Stimulated activated CD8-positive, alpha-beta memory T cell treated with anti-CD3 and anti-CD28 coated beads, Interleukin-7, amount 100 ng/mL, for 1 hour (primary cell): ENCODE measurements around the gene NDUFV1.
"Not testable (repeated sequence)": the region's sequence is repeated elsewhere in the genome, so short reads cannot be mapped to it uniquely, and the experiment has no call there.

Source experiments
- DNase-seq, 2 donors: peaks; one replicate each; pipeline ENCODE4 v3.0.0-alpha.2; 2020; ENCODE audit warnings: low read depth in 2 of 2

NDUFV1 gene

DNA sequence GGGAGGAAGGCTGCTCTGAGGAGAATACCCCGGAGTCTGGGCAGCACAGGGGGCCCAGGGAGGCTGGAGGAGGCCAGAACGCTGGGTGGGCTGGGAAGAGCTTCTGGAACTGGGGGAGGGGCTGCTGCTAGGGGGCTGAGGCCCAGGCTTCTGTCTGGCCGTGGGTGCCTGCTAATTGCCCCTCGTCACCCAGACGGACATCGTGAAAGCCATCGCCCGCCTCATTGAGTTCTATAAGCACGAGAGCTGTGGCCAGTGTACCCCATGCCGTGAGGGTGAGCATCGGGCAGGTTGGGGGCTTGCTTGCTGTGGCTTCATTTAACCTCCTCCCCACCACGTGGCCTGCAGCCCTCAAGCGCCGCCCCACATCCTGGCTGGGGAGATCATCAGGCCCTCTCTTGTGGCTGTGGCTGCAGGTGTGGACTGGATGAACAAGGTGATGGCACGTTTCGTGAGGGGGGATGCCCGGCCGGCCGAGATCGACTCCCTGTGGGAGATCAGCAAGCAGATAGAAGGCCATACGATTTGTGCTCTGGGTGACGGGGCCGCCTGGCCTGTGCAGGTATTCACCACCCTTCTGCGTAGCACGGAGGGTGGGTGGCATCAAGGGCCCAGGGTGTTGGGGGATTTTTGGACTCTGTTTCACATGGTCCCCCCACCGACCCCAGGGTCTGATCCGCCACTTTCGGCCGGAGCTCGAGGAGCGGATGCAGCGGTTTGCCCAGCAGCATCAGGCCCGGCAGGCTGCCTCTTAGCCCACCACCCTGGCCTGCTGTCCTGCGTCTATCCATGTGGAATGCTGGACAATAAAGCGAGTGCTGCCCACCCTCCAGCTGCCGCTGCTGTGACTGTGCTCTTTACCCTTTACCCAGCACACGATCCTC lies 5.2 kb downstream of the NDUFV1 start:
- DNase-seq: no peak

DNA sequence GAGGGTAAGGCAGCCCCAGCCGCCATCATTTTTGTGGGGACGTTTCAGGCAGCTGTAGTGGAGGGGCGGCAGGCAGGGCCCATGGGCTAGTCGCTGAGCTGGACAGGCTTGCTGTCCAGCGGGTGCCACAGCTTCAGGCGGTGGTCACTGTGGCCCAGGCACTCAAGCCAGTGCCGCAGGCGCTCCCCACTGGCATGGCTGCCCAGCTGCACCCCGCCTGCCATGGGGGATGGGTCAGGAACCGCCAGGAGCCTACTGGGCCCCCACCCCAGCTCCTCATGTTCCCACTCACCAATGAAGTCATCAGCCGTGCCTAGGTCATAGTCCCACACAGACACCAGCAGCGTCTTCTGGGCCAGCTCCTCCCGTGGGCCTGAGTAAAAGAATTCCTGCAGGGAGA lies 6.0 kb downstream of the NDUFV1 start:
- no peak for DNase-seq

DNA sequence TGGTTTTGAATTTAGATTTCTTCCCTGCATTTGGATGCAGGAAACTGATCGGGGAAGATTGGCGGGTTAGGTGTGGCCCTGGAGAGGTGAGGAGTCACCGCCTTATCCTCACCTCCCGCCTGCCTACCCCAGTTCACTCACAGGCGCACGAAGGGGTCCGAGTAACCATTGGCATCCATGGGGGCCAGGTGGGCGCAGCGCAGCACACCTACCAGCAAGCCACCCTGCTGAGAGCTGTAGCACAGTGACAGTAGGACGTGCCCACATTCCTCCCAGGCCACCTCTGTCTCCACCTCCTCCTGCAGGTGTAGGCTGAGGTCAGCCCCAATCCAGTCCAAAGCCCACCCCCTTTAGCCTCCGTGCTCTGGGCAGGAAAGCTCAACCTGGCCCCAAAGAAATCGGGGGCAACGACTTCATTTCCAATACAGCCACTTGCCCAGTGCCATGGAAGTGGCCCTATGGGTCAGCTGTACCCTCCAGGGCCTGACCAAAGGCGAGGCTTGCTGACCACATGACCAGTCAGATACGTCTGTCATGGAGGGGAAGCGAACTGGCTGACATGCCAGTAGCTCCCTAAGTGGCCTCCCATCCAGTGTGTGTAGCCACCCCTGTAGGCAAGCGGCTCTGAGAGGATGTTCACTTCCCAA lies 6.7 kb downstream of the NDUFV1 start:
- no peak for DNase-seq

DNA sequence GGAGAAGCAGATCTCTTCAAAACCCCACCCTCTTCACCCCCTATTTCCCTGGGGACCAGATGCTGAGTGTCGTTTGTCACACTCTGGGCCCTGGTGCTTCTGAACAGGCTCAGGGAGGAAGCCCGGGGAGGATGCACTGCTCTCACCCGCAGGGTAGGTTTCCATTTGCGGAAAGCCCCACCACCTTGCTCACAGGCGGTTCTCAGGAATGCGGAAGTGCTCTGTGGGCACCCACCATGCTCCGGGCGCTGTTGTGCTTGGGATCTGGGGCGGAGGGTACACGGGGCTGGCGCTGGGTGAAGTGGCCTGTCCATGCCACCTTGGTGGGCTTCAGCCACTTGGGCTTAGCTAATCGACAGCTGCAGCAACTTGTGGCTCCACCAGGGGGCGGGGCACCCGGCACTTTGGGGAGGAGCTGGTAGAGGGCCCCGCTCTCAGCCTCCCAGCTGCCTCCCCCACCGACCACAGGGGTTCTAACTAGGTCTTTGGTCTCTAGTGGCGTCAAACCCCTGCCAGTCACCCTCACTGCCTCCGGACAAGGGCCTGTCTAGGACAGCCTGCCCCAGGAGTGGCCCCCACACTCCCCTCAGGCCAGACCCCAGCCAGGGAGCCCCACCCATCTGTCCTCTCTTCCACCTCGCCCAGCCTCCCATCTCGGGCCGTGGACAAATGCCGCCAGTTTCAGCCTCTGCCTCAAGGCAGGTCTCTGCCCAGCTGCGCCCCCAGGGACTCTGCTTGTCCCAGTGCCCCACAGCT lies 7.4 kb downstream of the NDUFV1 start:
- peak; percentile 69 to 77 for DNase-seq

DNA sequence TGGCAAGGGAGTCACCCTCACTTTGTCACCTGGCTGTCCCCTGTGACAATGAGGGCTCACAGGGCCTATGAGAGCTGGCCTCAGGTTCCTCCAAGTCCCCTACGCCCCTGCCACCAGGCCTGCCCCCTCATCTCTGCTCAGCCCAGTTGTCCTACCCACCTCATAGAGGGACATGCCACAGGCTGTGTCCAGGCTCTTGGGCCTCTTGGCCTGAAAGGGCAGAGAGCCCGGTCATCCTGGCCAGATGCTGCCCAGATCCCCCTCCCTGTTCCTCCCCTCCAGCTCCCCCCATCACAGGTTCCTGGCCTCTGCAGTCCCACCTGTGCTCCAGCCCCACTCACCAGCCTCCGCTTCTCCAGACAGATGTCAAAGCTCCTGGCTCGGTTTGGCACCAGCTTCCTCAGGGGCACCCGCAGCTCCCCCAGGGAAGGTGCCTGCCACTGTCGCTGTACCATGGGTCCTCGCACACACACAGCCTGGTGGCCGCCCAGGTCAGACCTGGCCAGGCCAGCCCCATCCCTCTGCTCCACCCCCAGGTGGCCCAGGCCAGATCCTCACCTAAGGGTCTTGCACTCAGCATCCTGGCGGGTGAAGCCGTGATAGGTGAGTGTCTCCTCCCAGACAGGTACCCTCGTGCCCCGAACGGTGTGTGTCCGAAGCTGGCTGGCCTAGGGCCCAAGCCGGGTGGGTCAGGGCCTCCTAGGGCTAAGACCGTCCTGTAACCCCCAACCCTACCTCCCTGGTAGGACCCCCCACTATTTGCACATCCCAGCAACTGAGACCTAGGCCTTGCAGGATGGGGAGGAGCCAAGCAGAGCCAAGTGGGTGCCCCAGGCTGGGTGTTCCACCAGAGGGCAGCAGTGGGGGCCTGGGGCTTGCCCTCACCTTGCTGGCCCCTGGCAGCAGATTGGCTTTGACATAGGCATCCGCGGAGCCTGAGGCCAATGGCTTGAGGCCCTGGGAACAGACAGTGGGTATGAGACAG lies 8.3 kb downstream of the NDUFV1 start:
- no peak for DNase-seq

DNA sequence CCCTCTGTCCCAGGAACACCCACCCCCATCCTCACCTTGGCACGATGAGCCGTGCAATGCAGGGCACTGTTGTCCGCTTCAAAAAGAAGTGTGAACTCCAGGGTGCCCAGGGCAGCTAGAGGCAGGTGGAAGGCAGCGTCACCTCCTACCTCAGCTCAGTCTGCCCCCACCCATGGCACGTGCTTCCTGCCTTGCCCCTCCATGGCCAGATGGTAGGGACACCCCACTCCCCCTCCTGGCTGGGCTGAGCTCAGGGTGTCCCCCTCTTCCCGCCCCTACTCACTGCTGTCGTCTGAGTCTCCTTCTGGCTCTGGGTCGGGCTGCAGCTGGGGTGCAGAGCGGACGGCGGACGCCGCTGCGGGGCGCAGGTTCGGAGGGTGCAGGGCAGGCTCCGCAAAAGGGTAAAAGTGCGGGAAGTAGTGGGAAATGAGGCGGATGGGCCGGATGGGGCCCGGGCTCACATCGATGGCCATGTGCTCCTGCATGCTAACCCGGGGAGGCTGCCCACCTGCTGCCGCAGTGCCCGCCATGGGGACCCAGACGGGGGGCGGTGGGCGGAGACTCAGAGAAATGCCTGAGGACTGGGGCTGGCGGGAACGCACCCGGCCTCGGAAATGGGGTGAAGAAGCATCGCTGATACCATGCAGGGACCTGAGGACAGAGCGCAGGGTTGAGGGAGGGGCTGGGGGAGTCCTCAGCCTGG lies 9.1 kb downstream of the NDUFV1 start:
- DNase-seq: no peak

DNA sequence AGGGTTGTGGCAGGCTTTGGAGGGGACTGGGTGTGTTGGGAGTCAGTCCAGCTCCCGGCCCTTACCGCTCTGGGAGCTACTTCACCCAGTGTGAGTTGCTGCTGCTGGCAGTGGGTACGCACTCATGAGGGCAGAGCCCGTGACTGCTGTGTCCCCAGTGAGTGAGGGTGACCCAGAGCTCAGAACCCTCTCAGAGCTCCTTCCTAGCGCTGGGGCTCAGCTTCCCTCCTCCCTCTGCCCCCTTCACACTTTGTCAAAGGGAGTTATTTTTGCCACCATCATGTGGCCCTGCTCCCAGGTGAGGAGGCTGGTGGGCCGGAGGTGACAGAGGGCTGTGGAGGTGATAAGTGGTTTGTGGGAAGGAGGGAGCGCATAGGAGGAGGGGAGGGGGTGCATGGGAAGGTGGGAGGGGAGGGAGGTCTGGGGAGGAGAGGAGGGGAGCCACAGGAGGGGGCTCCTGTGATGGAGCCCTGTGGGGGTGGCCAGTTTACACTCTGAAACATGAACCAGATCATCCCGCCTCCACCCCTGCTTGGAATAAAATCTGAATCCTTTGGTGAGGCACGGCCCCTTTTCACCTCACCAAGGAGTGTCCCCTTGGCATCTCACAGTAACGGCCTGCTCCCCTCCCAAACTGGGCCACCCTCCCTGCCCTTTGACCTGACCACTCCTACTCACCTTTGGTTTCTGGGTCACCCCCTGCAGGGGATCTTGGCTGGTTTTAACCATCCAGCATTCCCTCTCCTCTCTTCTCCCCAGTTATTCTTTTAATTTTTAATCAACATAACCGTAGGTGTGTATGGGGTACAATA lies 9.9 kb downstream of the NDUFV1 start:
- no peak for DNase-seq

DNA sequence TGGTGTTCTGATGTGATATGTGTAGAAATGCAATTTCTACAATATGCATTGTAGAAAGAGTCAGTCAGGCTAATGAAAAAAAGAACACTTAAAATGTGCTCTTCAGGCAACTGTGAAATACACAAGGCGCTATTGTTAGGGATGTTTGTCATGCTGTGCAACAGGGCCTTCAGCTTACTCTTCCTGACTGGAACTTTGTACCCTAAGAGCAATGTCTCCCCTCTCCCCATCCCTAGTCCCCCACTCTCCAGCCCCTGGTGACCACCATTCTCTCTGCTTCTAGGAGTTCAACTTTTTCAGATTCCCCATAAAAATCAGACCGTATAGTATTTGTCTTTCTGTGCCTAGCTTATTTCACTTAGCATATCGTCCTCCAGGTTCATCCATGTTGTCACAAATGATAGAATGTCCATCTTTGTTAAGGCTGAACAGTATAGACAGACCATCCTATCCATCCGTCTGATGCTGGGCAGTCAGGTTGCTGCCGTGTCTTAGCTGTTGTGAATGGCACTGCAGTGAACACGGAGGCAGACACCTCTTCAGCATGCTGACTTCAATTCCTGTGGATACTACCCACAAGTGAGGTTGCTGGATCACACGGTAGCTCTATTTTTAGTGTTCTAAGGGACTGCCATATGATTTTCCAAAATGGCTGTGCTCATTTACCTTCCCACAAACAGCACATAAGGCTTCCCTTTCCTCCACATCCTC lies 10.7 kb downstream of the NDUFV1 start:
- DNase-seq: no peak

DNA sequence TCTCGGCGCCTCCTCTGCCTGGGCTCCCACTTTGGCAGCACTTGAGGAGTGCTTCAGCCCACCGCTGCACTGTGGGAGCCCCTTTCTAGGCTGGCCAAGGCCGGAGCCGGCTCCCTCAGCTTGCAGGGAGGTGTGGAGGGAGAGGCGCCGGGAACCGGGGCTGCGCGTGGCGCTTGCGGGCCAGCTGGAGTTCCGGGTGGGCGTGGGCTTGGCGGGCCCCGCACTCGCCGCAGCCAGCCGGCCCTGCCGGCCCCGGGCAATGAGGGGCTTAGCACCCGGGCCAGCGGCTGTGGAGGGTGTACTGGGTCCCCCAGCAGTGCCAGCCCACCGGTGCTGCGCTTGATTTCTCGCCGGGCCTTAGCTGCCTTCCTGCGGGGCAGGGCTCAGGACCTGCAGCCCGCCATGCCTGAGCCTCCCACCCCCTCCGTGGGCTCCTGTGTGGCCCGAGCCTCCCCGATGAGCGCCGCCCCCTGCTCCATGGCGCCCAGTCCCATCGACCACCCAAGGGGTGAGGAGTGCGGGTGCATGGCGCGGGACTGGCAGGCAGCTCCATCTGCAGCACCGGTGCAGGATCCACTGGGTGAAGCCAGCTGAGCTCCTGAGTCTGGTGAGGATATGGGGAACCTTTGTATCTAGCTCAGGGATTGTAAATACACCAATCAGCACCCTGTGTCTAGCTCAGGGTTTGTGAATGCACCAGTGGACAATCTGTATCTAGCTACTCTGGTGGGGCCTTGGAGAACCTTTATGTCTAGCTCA lies 12.3 kb downstream of the NDUFV1 start:
- DNase-seq: not testable (repeated sequence)

DNA sequence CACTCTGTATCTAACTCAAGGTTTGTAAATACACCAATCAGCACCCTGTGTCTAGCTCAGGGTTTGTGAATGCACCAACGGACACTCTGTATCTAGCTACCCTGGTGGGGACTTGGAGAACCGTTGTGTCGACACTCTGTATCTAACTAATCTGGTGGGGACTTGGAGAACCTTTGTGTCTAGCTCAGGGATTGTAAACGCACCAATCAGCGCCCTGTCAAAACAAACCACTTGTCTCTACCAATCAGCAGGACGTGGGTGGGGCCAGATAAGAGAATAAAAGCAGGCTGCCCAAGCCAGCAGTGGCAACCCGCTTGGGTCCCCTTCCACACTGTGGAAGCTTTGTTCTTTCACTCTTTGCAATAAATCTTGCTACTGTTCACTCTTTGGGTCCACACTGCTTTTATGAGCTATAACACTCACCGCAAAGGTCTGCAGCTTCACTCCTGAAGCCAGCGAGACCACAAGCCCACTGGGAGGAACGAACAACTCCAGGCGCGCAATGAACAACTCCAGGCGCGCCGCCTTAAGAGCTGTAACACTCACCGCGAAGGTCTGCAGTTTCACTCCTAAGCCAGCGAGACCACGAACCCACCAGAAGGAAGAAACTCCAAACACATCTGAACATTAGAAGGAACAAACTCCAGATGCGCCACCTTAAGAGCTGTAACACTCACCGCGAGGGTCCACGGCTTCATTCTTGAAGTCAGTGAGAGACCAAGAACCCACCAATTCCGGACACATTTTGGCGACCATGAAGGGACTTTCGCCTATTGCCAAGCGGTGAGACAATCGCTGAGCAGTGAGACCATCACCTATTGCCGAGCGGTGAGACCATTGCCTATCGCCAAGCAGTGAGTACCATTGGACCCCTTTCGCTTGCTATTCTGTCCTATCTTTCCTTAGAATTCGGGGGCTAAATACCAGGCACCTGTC lies 13.2 kb downstream of the NDUFV1 start:
- not testable (repeated sequence) for DNase-seq

DNA sequence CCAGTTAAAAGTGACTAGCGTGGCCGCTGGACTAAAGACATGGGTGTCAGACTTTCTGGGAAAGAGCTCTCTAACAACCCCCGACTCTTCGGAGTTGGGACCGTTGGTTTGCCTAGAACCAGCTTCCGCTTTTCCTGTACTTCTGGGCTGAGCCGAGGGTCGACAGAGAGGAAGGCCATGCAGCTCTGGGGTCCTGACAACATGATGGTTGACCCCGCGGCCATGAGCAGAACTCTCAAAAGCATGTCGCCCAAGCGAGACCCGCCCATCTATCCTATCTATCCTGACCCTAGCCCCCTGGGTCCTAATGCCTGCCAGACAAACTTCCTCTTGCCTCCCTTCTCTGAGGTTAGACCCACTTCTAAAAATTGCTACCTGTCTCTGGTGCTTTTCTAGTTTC lies 13.9 kb downstream of the NDUFV1 start:
- not testable (repeated sequence) for DNase-seq

DNA sequence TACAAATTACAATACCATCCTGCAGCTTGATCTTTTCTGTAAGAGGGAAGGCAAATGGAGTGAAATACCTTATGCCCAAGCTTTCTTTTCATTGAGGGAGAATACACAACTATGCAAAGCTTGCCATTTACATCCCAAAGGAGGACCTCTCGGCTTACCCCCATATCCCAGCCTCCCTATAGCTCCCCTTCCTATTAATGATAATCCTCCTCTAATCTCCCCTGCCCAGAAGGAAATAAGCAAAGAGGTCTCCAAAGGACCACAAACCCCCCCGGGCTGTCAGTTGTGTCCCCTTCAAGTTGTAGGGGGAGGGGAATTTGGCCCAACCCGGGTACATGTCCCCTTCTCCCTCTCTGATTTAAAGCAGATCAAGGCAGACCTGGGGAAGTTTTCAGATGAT lies 15.2 kb downstream of the NDUFV1 start:
- DNase-seq: not testable (repeated sequence)

DNA sequence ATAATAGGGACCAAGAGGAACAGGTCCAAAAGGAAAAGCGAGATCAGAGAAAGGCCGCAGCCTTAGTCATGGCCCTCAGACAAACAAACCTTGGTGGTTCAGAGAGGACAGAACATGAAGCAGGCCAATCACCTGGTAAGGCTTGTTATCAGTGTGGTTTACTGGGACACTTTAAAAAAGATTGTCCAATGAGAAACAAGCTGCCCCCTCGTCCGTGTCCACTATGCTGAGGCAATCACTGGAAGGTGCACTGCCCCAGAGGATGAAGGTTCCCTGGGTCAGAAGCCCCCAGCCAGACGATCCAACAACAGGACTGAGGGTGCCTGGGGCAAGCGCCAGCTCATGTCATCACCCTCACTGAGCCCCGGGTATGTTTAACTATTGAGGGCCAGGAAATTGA lies 16.2 kb downstream of the NDUFV1 start:
- DNase-seq: not testable (repeated sequence)

DNA sequence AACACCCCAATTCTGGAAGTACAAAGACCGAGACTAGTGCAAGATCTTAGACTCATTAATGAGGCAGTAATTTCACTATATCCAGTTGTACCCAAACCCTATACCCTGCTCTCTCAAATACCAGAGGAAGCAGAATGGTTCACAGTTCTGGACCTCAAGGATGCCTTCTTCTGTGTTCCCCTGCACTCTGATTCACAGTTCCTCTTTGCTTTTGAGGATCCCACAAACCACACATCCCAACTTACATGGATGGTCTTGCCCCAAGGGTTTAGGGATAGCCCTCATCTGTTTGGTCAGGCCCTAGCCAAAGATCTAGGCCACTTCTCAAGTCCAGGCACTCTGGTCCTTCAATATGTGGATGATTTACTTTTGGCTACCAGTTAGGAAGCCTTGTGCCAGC lies 17.1 kb downstream of the NDUFV1 start:
- not testable (repeated sequence) for DNase-seq

DNA sequence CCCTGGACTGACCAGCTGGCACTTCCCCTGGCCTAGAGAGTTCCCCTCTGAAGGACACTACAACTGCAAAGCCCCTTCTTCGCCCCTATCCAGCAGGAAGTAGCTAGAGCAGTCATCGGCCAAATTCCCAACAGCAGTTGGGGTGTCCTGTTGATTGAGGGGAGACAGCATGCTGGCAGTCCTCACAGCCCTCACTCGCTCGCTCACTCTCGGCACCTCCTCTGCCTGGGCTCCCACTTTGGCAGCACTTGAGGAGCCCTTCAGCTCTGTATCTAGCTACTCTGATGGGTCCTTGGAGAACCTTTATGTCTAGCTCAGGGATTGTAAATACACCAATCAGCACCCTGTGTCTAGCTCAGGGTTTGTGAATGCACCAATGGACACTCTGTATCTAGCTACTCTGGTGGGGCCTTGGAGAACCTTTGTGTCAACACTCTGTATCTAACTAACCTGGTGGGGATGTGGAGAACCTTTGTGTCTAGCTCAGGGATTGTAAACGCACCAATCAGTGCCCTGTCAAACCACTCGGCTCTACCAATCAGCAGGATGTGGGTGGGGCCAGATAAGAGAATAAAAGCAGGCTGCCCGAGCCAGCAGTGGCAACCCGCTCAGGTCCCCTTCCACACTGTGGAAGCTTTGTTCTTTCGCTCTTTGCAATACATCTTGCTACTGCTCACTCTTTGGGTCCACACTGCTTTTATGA lies 19.5 kb downstream of the NDUFV1 start:
- not testable (repeated sequence) for DNase-seq

DNA sequence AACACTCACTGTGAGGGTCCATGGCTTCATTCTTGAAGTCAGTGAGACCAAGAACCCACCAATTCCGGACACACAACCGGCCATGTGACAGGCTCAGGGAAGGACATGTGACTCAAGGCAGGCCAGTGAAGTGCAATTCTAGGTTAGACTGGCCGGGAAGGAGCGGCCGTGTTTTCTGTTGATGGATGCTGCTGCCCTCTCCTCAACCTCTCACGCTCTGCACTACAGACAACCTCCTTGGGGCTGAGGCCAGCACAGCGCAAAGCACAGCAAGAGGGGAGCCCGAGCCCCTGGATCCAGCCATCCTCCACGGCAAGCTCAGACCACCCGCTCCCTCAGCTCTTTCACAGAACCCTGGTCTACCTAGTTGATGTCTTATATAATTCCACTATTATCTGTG lies 20.2 kb downstream of the NDUFV1 start:
- no peak for DNase-seq

DNA sequence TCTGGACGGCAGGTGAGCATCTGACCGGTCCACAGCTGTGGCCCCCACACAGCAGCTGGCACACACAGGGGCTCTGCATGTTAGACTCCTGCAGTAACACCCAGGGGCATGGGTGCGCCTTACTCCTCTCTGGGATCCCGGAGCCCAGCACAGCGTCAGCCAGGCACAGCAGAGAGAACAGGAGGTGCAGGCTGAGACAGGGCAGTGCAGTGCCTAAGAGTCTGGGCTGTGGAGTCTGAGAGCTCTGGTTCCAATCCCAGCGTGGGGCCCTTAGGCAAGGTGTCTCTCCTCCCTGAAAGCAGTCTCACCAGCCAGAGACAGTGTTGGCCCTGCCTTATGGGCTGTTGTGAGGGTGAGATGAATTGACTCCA lies 20.7 kb downstream of the NDUFV1 start:
- DNase-seq: no peak
